Gastrocnemius medialis (tissue), 4 donors: ENCODE data around the gene RAB23. TPM values are rescaled to one million over a fixed set of nuclear protein-coding genes. Genes with fewer than 3 reads are reported as not detected.

Experiments
- ATAC-seq, 2 donors: fragments of 150-250 bp; one replicate each; pipeline ENCODE4 v1.9.1; 2016
- DNase-seq, 2 donors: peaks; one replicate each; pipeline ENCODE4 v3.0.0-alpha.2; 2019
- H3K27ac ChIP-seq, 4 donors: fragments of 200-600 bp; sonication (generic); 1 replicate in 1 of 4; 2 replicates in 3 of 4; pipeline ENCODE4 v1.5.1; 2016 to 2018; ENCODE audit warnings: mild to moderate bottlenecking in 2 of 4, moderate library complexity in 1 of 4
- H3K27me3 ChIP-seq, 3 donors: fragments of 200-600 bp; sonication (generic) in 2 of 3; 1 replicate in 1 of 3; 2 replicates in 2 of 3; pipeline versions ENCODE4 v1.5.1 to v1.6.0; 2016 to 2019; ENCODE audit warnings: mild to moderate bottlenecking in 1 of 3, moderate library complexity in 1 of 3
- H3K36me3 ChIP-seq, 2 donors: fragments of 200-600 bp; sonication (generic) in 1 of 2; one replicate each; pipeline ENCODE4 v1.5.1; 2017 to 2018
- H3K4me1 ChIP-seq, 2 donors: fragments of 200-600 bp; sonication (generic) in 1 of 2; one replicate each; pipeline ENCODE4 v1.5.1; 2016 to 2017; ENCODE audit warnings: mild to moderate bottlenecking in 2 of 2
- H3K4me3 ChIP-seq, 4 donors: fragments of 200-600 bp; sonication (generic) in 3 of 4; 1 replicate in 1 of 4; 2 replicates in 3 of 4; pipeline ENCODE4 v1.5.1; 2016 to 2019; ENCODE audit warnings: mild to moderate bottlenecking in 2 of 4
- H3K9me3 ChIP-seq, 3 donors: fragments of 200-600 bp; sonication (generic) in 2 of 3; 1 replicate in 1 of 3; 2 replicates in 2 of 3; pipeline ENCODE4 v1.5.1; 2016 to 2019
- CTCF ChIP-seq, 5 experiments: fragments of 450-650 bp in 3 of 5; fragments of 200-600 bp in 2 of 5; sonication (generic) in 2 of 5; IDR thresholded peaks in 4 of 5; conservative IDR thresholded peaks in 1 of 5; 1 replicate in 4 of 5; 2 replicates in 1 of 5; pipeline ENCODE4 v1.5.1; 2016 to 2019; ENCODE audit warnings: antibody characterized with exemption in 5 of 5, mild to moderate bottlenecking in 3 of 5, moderate library complexity in 3 of 5
- POLR2A ChIP-seq, 2 donors: fragments of 450-650 bp; IDR thresholded peaks; one replicate each; pipeline ENCODE4 v1.6.1; 2017; ENCODE audit warnings: antibody characterized with exemption in 2 of 2, mild to moderate bottlenecking in 2 of 2, moderate library complexity in 2 of 2
- in situ Hi-C, 4 donors: fragments of 200-750 bp; cut with MboI; loops; one replicate each; pipeline versions ENCODE4 v1.15.0 to v1.8.0; 2017; ENCODE audit warnings: low sequenced_read_pairs in 4 of 4
- intact Hi-C: fragments of 100-400 bp; cut with DNase I; formaldehyde crosslinking; loops from one replicate; pipeline ENCODE4 v1.15.1; 2023; ENCODE audit warnings: low total_unique reads
- total RNA-seq, 4 donors: library from RNA; depleted of rRNA; stranded (reverse); fragments of >200 nt; gene quantifications; one replicate each; pipeline versions ENCODE4 v1.1.0 to v1.2.3, GENCODE V29; 2016

RAB23 gene
- total RNA-seq, 4 donors from 2014 or later = 8.7 to 18.5 (median 11.6) TPM

DNA sequence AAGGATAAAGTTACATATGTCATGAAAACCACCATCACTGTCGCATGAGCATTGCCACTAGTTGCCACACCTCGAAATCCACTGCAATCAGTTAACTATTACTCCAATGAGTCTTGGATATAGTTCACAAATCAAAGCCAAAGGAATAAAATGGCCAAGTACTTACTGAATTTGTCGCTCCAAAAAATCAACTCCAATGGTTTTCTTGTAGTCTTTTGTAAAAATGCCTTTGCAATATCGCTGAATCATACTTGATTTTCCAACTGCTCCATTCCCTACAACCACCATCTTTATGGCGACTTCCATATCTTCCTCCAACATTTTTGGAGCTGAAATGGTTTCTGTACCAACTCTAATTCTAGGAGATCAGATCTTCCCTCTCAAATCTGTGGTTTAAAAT lies 12.0 kb downstream of the RAB23 start:
- no peak overlapping the region for H3K27ac ChIP-seq
- no peaks in the 10 kb centered on the region for H3K4me1 ChIP-seq
- H3K27me3 ChIP-seq = no peaks in the 10 kb centered on the region
- intact Hi-C loops = no loop called here
- no peaks in the 10 kb centered on the region for H3K9me3 ChIP-seq
- no peak overlapping the region for H3K4me3 ChIP-seq
- ATAC-seq = no peak
- H3K36me3 ChIP-seq = no peaks in the 10 kb centered on the region
- DNase-seq = no peak
- in situ Hi-C loops = no loop called here
- no peak for TF ChIP-seq CTCF (IDR thresholded peaks at IDR 0.05 in 4 of 5, conservative IDR thresholded peaks at IDR 0.05 in 1 of 5)
- no peak for TF ChIP-seq POLR2A (IDR thresholded peaks at IDR 0.05)

GRCh38 chr6:57209030-57209429 lies 13.1 kb downstream of the RAB23 start:
- DNase-seq (no peak), ATAC-seq (no peak)
- intact Hi-C loops = no loop called here
- Histone ChIP-seq H3K4me3 (no peak overlapping the region), H3K9me3 (no peaks in the 10 kb centered on the region), H3K27ac (no peak overlapping the region), H3K36me3 (no peaks in the 10 kb centered on the region), H3K27me3 (no peaks in the 10 kb centered on the region), H3K4me1 (no peaks in the 10 kb centered on the region)
- in situ Hi-C loops = no loop called here
- TF ChIP-seq CTCF (IDR thresholded peaks at IDR 0.05 in 4 of 5, conservative IDR thresholded peaks at IDR 0.05 in 1 of 5) = no peak
- no peak for TF ChIP-seq POLR2A (IDR thresholded peaks at IDR 0.05)

DNA sequence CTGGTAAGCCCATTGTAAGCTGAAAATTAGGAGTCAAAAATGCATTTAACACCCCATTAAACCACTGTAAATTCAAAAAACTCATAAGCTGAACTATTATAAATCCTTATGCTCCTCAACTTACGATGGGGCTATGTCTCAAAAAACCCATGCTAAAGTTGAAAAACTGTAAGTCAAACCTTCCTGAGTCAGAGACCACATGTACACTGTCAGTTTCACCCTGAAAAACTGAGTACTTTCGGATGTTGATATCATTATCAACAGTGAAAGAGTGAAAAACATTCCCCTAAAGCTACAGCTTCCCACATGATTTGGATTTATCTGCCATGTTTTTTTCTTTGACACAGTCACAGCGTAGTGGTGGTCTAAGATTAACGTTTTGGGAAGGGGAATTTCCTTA lies 14.2 kb downstream of the RAB23 start:
- Histone ChIP-seq H3K9me3 (no peaks in the 10 kb centered on the region), H3K36me3 (no peaks in the 10 kb centered on the region), H3K27me3 (no peaks in the 10 kb centered on the region), H3K4me1 (no peaks in the 10 kb centered on the region), H3K27ac (no peak overlapping the region), H3K4me3 (no peak overlapping the region)
- ATAC-seq = no peak
- TF ChIP-seq POLR2A (IDR thresholded peaks at IDR 0.05) (no peak), CTCF (IDR thresholded peaks at IDR 0.05 in 4 of 5, conservative IDR thresholded peaks at IDR 0.05 in 1 of 5) (no peak)
- DNase-seq = no peak
- in situ Hi-C loops (no loop called here), intact Hi-C loops (no loop called here)

DNA sequence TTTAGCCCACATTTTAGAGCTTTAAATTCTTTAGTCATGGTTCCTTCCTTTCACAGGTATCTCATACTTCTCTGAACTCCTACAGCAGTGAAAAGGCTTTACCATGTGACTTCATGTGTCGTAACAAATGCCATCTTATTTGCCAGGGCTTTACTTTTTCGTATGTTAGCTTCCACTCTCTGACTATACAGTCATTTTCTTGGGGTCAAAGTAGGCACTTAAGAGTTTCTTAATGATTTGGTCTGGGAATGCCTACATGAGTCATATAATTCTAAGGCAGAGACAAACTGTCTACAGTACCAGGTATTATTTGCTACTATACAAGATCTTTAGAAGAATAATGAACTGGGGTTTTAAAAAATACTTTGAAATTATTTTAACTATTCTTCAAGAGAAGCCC lies 15.0 kb downstream of the RAB23 start:
- Histone ChIP-seq H3K9me3 (no peaks in the 10 kb centered on the region), H3K4me3 (no peak overlapping the region), H3K4me1 (no peaks in the 10 kb centered on the region), H3K27me3 (no peaks in the 10 kb centered on the region), H3K27ac (no peak overlapping the region), H3K36me3 (no peaks in the 10 kb centered on the region)
- in situ Hi-C loops = no loop called here
- intact Hi-C loops = no loop called here
- TF ChIP-seq POLR2A (IDR thresholded peaks at IDR 0.05) = no peak
- TF ChIP-seq CTCF (IDR thresholded peaks at IDR 0.05 in 4 of 5, conservative IDR thresholded peaks at IDR 0.05 in 1 of 5) = no peak
- no peak for ATAC-seq
- DNase-seq = no peak

DNA sequence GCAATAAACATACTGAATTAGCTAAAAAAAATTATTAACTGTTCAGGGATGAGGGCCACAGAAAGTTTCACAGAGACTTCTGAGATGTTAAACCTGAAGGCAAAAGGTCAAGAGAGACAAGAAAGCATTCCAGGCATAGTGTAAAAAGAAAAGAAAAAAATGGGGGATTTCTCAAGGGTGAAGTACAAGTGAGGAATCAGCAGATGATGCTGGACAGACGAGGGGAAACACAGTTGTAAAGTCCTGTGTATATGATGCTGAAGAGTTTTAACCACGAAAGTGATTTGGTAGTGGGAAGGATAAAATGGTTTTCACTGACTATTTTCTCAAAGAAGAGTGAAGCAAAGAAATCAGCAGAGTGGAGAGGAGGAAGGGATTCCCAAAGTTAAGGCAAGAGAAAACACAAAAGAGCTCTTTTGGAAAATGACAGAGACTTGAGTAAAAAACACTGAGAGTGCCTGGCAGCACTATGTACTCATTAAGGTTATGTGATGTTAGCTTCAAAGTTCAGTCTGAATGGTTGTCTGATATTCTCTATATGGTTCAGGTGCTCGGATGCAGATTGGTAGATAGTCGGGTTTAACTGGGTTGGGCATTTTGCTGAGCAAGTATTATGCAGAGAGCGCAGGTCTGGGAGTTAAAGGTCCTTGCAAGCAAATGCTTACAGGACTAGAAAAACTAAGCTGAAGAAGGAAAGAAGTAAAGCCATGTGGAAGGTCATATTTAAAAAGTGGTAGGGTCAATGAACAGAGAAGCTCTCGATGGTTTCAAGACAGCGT lies 16.4 kb downstream of the RAB23 start:
- H3K4me1 ChIP-seq = no peaks in the 10 kb centered on the region
- intact Hi-C loops = no loop called here
- no peak overlapping the region for H3K4me3 ChIP-seq
- no peak for DNase-seq
- no peak overlapping the region for H3K27ac ChIP-seq
- H3K27me3 ChIP-seq = no peaks in the 10 kb centered on the region
- ATAC-seq = no peak
- no peaks in the 10 kb centered on the region for H3K36me3 ChIP-seq
- TF ChIP-seq POLR2A (IDR thresholded peaks at IDR 0.05) (no peak), CTCF (IDR thresholded peaks at IDR 0.05 in 4 of 5, conservative IDR thresholded peaks at IDR 0.05 in 1 of 5) (no peak)
- H3K9me3 ChIP-seq = no peaks in the 10 kb centered on the region
- in situ Hi-C loops = no loop called here
